Fibroblast of lung (primary cell): ENCODE measurements around the gene ZNF273.

Experiments
- CTCF ChIP-seq, 2 donors: IDR thresholded peaks in 1 of 2; conservative IDR thresholded peaks in 1 of 2; 1 replicate in 1 of 2; 2 replicates in 1 of 2; pipeline ENCODE4 v1.5.1; 2011 to 2012; ENCODE audit warnings: low read length in 2 of 2, control low read depth in 1 of 2, inconsistent platforms in 1 of 2, low read depth in 1 of 2, mild to moderate bottlenecking in 1 of 2
- EZH2 ChIP-seq: IDR thresholded peaks from 2 replicates; pipeline ENCODE4 v1.5.1; 2012; ENCODE audit warnings: low read length, control low read depth, mild to moderate bottlenecking; ENCODE audit errors: missing control alignments

GRCh38 chr7:64873155-64873500, 29.9 kb upstream of the ZNF273 start:
- TF ChIP-seq EZH2, result no peak
- no peak for TF ChIP-seq CTCF (conservative IDR thresholded peaks at IDR 0.05 in 1 of 2, IDR thresholded peaks at IDR 0.05 in 1 of 2; ENCODE audit: low read depth in 1 of 2, low read length in 2 of 2)
